Mesothelial cell of epicardium (in vitro differentiated cells): ENCODE measurements around the gene PSMA2. TPM values are rescaled to one million over a fixed set of nuclear protein-coding genes. Genes with fewer than 3 reads are reported as not detected.

Experiments used
- DNase-seq, 2 experiments: peaks; one replicate each; pipeline ENCODE4 v3.0.0; 2021; ENCODE audit warnings: low spot score in 2 of 2; ENCODE audit not compliant: unreplicated experiment in 2 of 2
- H3K27ac Mint-ChIP-seq: 2 replicates; pipeline ENCODE4 v1.8.0; 2021; ENCODE audit warnings: mixed read lengths
- H3K27me3 Mint-ChIP-seq: 2 replicates; pipeline ENCODE4 v1.8.0; 2021; ENCODE audit warnings: low read depth, mixed read lengths
- H3K36me3 Mint-ChIP-seq: 2 replicates; pipeline ENCODE4 v1.8.0; 2021; ENCODE audit warnings: mixed read lengths
- H3K4me1 Mint-ChIP-seq: 2 replicates; pipeline ENCODE4 v1.8.0; 2021; ENCODE audit warnings: mixed read lengths
- H3K4me3 Mint-ChIP-seq: 2 replicates; pipeline ENCODE4 v1.8.0; 2021; ENCODE audit warnings: mild to moderate bottlenecking, moderate library complexity, mixed read lengths
- H3K9me3 Mint-ChIP-seq: 2 replicates; pipeline ENCODE4 v1.8.0; 2021; ENCODE audit warnings: mixed read lengths
- CTCF ChIP-seq: fragments of 200-600 bp; sonication (generic); IDR thresholded peaks from one replicate; pipeline ENCODE4 v1.5.0; 2021; ENCODE audit warnings: antibody characterized with exemption; ENCODE audit not compliant: unreplicated experiment
- total RNA-seq: library from RNA; stranded (reverse); gene quantifications from 3 replicates; pipeline ENCODE4 v1.2.1, GENCODE V29; 2021

The PSMA2 gene
- total RNA-seq, result 72.3 to 76.3 TPM (median 74.7 TPM) in 3 replicates

- peak; percentile 83 to 91 for DNase-seq
- H3K4me3 Mint-ChIP-seq, result peak within 1 kb of the TSS; percentile 100
- H3K27ac Mint-ChIP-seq, result peak within 1 kb of the TSS; percentile 99
- peaks cover 39% of the 10 kb centered on the region for H3K4me1 Mint-ChIP-seq
- peaks cover 6% of the 10 kb centered on the region for H3K36me3 Mint-ChIP-seq
- no peak for TF ChIP-seq CTCF
- H3K9me3 Mint-ChIP-seq, result no peaks in the 10 kb centered on the region
- H3K27me3 Mint-ChIP-seq, result no peaks in the 10 kb centered on the region
Observed at GRCh38 chr7:42931834-42932651, at the start of gene PSMA2, which contains the start of gene MRPL32. PSMA2 (minus strand) TSS chr7:42932174; CDS start chr7:42932158, 16 bp downstream. MRPL32 (plus strand) TSS chr7:42932376; CDS start chr7:42932387, 11 bp downstream.

- no peak overlapping the region for H3K4me3 Mint-ChIP-seq
Observed at GRCh38 chr7:42981601-42982000, 49.6 kb upstream of the PSMA2 start.

GRCh38 chr7:42980514-42980913 lies 48.5 kb upstream of the PSMA2 start:
- no peak for DNase-seq
- H3K4me1 Mint-ChIP-seq, result peaks cover 6% of the 10 kb centered on the region
- no peak overlapping the region for H3K4me3 Mint-ChIP-seq
- no peaks in the 10 kb centered on the region for H3K36me3 Mint-ChIP-seq
- H3K27me3 Mint-ChIP-seq, result peaks cover 15% of the 10 kb centered on the region
- TF ChIP-seq CTCF, result no peak
- peaks cover 19% of the 10 kb centered on the region for H3K9me3 Mint-ChIP-seq
- no peak overlapping the region for H3K27ac Mint-ChIP-seq

More at GRCh38 chr7:42981601-42982000, 49.6 kb upstream of the PSMA2 start:
- DNase-seq, result no peak
- H3K27ac Mint-ChIP-seq, result no peak overlapping the region
- H3K36me3 Mint-ChIP-seq, result no peaks in the 10 kb centered on the region
- TF ChIP-seq CTCF, result no peak
- H3K27me3 Mint-ChIP-seq, result peaks cover 15% of the 10 kb centered on the region
- peaks cover 6% of the 10 kb centered on the region for H3K4me1 Mint-ChIP-seq
- peaks cover 22% of the 10 kb centered on the region for H3K9me3 Mint-ChIP-seq

DNA sequence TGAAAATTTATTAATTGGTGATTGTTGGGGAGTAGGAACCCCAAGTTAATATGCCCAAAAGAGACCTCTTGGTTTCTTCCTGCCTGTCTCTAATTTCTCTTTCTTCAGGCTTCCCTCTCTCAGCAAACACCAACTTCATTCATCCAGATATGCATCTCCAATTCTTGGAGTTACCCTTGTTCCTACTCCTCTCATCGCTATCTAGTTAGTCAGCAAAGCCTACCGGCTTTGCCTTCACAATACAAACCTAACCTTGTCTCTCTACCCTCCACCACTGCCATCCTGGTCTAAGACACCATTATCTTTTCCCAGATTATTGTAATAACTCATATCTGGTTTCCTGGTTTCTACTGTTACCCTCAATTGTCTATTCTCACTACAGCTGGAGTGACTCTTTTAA lies 48.1 kb upstream of the PSMA2 start:
- no peak overlapping the region for H3K4me3 Mint-ChIP-seq
- no peak overlapping the region for H3K27ac Mint-ChIP-seq
- DNase-seq, result no peak
- TF ChIP-seq CTCF, result no peak
- no peaks in the 10 kb centered on the region for H3K36me3 Mint-ChIP-seq
- peaks cover 18% of the 10 kb centered on the region for H3K27me3 Mint-ChIP-seq
- H3K4me1 Mint-ChIP-seq, result peaks cover 6% of the 10 kb centered on the region
- peaks cover 16% of the 10 kb centered on the region for H3K9me3 Mint-ChIP-seq

DNA sequence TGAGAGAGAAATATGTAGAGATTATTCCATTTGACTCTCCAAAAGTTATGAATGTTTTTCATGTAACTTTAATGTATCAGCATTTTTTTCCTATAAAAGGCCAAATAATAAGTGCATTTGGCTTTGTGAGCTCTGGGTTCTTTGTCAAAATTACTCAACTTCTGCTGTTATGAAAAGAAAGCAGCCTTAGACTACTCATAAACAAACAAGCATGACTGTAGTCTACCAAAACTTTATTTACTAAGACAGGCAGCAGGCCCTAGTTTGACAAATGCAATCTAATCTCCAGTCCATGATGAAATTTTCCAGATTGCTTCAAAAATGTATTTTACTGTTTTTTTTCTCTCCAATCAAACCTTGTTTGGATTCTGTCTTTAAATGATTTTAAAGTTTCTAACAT lies 46.5 kb upstream of the PSMA2 start:
- H3K27me3 Mint-ChIP-seq, result peaks cover 21% of the 10 kb centered on the region
- H3K27ac Mint-ChIP-seq, result no peak overlapping the region
- peaks cover 6% of the 10 kb centered on the region for H3K4me1 Mint-ChIP-seq
- no peak overlapping the region for H3K4me3 Mint-ChIP-seq
- no peak for DNase-seq
- peaks cover 2% of the 10 kb centered on the region for H3K9me3 Mint-ChIP-seq
- no peaks in the 10 kb centered on the region for H3K36me3 Mint-ChIP-seq
- TF ChIP-seq CTCF, result no peak
